ENCODE data around the gene RAP1GAP. TPM values are rescaled to one million over a fixed set of nuclear protein-coding genes. Genes with fewer than 3 reads are reported as not detected.

RAP1GAP gene
- total and polyA plus RNA-seq, 9 of the 15 experiments (the other 6 are each of a cell fraction or from before 2014, with no cell fraction given), result 0.29 to 30.2 (median 19.2) TPM

DNA sequence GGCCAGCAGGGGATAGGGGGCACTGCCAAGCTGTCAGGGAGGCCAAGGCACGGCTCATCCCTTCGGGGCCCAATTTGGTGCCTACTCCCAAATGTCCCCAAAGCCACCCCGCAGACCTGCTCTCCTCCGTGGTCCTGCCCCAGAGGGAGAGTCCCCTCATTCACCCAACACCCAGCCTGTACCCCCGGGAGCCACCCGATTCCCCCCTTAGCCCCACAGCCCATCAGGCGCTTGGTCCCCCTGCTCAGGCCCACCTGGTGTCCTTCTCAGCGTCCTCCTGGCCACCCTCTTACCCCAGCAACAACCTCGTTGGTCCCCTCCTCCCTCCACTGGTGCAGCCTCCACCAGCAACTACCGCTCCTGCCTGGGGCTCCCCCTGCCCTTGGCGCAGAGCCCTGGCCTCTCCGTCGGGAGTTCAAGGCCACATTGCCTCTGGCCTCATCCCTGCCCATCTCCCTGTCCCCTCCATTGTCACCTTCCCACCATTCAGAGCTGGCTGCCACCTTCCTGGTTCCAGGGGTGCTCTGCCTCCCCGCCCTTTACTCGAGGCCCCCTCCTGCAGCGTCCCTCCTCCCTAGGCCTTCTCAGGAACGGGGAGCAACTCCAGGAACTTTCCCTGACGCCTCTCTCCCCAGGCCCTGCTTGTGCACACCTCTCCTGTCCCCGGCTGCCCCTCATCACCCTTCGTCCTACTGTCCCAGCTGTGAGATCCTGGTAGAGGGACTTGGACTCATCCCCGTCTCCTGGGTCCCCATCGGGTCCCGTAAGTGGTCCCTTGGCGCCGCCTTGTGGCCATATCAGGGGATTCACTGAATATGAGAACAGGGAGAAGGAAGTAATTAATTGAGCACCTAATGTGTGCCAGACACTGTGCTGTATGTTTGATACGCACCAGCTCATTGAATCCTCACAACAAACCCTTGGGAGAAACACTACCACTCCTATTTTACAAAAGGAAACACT is 73.9 kb downstream of the RAP1GAP start (continued):
- TF ChIP-seq, protein P1, sequence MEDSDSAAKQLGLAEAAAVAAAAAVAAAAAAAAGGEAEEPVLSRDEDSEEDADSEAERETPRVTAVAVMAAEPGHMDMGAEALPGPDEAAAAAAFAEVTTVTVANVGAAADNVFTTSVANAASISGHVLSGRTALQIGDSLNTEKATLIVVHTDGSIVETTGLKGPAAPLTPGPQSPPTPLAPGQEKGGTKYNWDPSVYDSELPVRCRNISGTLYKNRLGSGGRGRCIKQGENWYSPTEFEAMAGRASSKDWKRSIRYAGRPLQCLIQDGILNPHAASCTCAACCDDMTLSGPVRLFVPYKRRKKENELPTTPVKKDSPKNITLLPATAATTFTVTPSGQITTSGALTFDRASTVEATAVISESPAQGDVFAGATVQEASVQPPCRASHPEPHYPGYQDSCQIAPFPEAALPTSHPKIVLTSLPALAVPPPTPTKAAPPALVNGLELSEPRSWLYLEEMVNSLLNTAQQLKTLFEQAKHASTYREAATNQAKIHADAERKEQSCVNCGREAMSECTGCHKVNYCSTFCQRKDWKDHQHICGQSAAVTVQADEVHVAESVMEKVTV (CRISPR knock-in tag; IDR thresholded peaks at IDR 0.05), result peak; percentile 79
- TF ChIP-seq POLR2G (IDR thresholded peaks at IDR 0.05; ENCODE audit: low read depth, low read length), result peak; percentile 63

- BruUV-seq (replicated peaks), result no TSS peak
- in situ Hi-C loops (cut with MboI), result no loop called here
- H3K4me2 ChIP-seq (ENCODE audit: insufficient read depth, low read length), result no peak overlapping the region
- H3K79me2 ChIP-seq (ENCODE audit: control insufficient read depth, insufficient read depth, low read length), result no peaks in the 10 kb centered on the region
- ATAC-seq (peak; percentile 14), FAIRE-seq (no peak), DNase-seq (ENCODE audit: extremely low read depth in 1 of 4, low spot score in 3 of 4) (peak in 2 of 4 experiments; percentile 47 to 48)
- H3K4me1 ChIP-seq (replicated peaks in 1 of 2; ENCODE audit: control insufficient read depth in 2 of 2, insufficient read depth in 2 of 2, low read length in 2 of 2), result peaks cover 6 to 60% of the 10 kb centered on the region in 2 experiments; a peak in 3 of 5 replicates
- POLR2A ChIA-PET, result interaction anchor here (0.6 to 0.7 kb wide), 2 partner anchors 13 to 1265 kb away, joined by 3 to 4 read pairs; no protein-coding TSS in a partner anchor
- peak overlapping the region in 1 of 2 experiments; percentile 2; a peak in 1 of 4 replicates for H3K9ac ChIP-seq (ENCODE audit: insufficient read depth in 1 of 2, low read depth in 2 of 2, low read length in 2 of 2)
- 37% methylated on average over 10 of the region's 11 CpGs for WGBS (ENCODE audit: insufficient coverage, low coverage, missing lambda C conversion rate)
- H3K27ac ChIP-seq (ENCODE audit: extremely low read depth, low read depth, low read length), result no peak overlapping the region
- H3K27me3 ChIP-seq (ENCODE audit: control insufficient read depth in 2 of 2, insufficient read depth in 2 of 2, low read length in 2 of 2), result 0 out of 5 replicates have a peak, but pooled peaks cover 0 to 7% of the 10 kb centered on the region in 2 experiments
- no peak overlapping the region for H3K4me3 ChIP-seq
- no peaks in the 10 kb centered on the region for H3K9me1 ChIP-seq (ENCODE audit: control insufficient read depth, insufficient read depth, low read length)
- intact Hi-C loops (cut with micrococcal nuclease), result loop anchor here (2.0 to 10.0 kb wide), 2 partner anchors 64 to 80 kb away; no protein-coding TSS in a partner anchor
- H2AFZ ChIP-seq (ENCODE audit: low read depth, low read length), result no peak overlapping the region
- no peaks in the 10 kb centered on the region for H3K9me3 ChIP-seq (replicated peaks; ENCODE audit: control insufficient read depth, insufficient read depth, low read depth, low read length)
- CTCF ChIA-PET (ENCODE audit: low intra/inter-chr PET ratio), result interaction anchor here (1.5 to 1.6 kb wide), 2 partner anchors 85 to 224 kb away, joined by 8 to 10 read pairs; partner anchors contain the start of gene ALPL
- peaks cover 20% of the 10 kb centered on the region for H3K36me3 ChIP-seq (ENCODE audit: control insufficient read depth, insufficient read depth, low read length)
- H4K20me1 ChIP-seq (replicated peaks; ENCODE audit: control insufficient read depth, insufficient read depth, low read length), result peaks cover 10% of the 10 kb centered on the region
- no peak for TF ChIP-seq CBX3 (IDR thresholded peaks at IDR 0.05; ENCODE audit: borderline replicate concordance in 1 of 2, low read length in 2 of 2)
- TF ChIP-seq, protein P2, sequence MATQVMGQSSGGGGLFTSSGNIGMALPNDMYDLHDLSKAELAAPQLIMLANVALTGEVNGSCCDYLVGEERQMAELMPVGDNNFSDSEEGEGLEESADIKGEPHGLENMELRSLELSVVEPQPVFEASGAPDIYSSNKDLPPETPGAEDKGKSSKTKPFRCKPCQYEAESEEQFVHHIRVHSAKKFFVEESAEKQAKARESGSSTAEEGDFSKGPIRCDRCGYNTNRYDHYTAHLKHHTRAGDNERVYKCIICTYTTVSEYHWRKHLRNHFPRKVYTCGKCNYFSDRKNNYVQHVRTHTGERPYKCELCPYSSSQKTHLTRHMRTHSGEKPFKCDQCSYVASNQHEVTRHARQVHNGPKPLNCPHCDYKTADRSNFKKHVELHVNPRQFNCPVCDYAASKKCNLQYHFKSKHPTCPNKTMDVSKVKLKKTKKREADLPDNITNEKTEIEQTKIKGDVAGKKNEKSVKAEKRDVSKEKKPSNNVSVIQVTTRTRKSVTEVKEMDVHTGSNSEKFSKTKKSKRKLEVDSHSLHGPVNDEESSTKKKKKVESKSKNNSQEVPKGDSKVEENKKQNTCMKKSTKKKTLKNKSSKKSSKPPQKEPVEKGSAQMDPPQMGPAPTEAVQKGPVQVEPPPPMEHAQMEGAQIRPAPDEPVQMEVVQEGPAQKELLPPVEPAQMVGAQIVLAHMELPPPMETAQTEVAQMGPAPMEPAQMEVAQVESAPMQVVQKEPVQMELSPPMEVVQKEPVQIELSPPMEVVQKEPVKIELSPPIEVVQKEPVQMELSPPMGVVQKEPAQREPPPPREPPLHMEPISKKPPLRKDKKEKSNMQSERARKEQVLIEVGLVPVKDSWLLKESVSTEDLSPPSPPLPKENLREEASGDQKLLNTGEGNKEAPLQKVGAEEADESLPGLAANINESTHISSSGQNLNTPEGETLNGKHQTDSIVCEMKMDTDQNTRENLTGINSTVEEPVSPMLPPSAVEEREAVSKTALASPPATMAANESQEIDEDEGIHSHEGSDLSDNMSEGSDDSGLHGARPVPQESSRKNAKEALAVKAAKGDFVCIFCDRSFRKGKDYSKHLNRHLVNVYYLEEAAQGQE (IDR thresholded peaks at IDR 0.05; ENCODE audit: borderline replicate concordance), result peak; percentile 61
- TF ChIP-seq, protein P2 (CRISPR knock-in tag; IDR thresholded peaks at IDR 0.05; ENCODE audit: low read depth), result no peak
- TF ChIP-seq FOSL1 (tag; conservative IDR thresholded peaks at IDR 0.05), result 0 out of 2 replicates have a peak, but pooled peaks have one; percentile 31
Observed at GRCh38 chr1:21594501-21594900, 74.7 kb downstream of the RAP1GAP start.

All from K562 (cell line).